DMS79 treated with DMSO at 0.1 percent for 48 hours (cell line): ENCODE data around the gene RAC3.
A peak's percentile ranks its signal among the peaks of the same experiment; 100 is the strongest.

Source experiments
- DNase-seq: peaks from one replicate; lab custom pipeline; 2025; lab: John Stamatoyannopoulos, UW

RAC3 gene

DNA sequence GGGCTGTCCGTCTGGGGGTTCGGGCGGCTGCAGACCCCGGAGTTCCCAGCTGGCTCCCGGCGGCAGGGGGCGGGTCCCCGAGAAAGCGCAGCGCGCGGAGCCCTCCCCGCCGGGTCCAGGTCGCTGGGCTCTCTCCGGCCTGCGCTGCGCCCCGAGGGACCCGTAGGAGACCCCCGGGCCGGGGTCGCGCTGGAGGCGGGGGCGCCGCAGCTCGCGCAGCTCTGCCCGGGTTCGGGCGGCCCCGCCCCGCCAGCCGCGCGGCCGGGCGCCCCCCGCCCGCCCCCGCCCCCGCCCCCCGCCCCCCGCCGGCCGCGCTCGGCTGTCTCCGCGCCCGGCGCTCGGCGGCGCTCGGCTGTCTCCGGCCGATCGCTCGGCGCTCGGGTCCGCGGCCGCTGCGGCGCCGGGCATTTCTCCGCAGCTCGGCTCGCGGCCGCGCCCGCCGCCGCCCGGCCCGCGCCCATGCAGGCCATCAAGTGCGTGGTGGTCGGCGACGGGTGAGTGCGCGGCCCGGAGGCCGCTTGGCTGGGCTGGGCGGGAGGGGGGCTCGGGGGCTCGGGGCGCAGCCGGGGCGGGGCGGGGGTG is at the start of gene RAC3:
Gene RAC3 (plus strand): TSS at position 376 of the 582 bp plus-strand sequence. CDS start 84 bp downstream, at position 460.
- DNase-seq: no peak

DNA sequence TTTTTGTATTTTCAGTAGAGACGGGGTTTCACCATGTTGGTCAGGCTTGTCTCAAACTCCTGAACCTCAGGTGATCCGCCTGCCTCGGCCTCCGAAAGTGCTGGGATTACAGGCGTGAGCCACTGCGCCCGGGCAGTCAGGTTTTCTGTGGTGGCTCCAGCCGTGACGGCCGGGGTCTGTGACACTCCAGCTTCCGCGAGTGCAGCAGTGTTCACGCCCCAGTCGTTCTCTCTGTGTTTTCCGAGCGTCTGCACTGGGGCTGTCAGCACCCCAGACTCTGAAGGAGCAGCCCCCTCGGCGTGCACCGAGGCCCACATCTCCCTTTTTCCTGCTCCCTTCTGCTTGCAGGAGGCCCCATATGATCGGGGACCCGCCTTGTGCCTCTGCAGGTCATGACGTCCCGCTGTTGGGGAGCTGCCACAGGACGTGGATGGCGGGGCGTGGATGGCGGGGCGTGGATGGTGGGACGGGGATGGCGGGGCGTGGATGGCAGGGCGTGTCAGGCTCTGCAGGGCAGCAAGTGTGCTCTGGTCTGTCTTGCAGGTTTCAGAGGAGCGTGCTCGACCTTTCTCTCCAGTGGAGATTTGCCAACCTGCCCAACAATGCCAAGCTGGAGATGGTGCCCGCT is 48.4 kb upstream of the RAC3 start:
- DNase-seq: no peak

DNA sequence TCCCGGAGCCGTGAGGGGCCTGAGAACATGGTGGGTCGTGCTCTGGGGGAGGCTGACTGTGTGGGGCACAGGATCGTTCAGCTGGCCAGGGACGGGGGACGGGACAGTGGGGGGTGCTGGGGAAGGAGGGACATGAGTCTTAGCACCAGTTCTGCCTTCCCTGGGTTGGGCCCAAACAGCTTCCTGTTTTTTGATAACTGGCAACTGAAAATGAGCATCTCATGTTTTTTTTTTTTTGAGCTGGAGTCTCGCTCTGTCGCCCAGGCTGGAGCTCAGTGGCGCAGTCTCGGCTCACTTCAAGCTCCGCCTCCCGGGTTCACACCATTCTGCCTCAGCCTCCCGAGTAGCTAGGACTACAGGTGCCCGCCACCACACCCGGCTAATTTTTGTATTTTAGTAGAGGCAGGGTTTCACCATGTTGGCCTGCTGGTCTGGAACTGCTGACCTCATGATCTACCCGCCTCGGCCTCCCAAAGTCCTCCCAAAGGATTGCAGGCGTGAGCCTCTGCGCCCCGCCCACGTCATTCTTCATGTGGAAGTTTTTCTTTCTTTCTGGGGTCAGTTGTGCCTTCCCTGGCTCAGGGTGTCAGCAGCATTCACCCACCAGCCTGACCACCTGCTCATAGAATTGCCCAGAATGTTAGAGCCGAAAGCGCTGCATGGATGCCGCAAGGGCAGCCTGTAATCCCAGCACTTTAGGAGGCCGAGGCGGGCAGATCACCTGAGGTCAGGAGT is 47.7 kb upstream of the RAC3 start:
- no peak for DNase-seq

DNA sequence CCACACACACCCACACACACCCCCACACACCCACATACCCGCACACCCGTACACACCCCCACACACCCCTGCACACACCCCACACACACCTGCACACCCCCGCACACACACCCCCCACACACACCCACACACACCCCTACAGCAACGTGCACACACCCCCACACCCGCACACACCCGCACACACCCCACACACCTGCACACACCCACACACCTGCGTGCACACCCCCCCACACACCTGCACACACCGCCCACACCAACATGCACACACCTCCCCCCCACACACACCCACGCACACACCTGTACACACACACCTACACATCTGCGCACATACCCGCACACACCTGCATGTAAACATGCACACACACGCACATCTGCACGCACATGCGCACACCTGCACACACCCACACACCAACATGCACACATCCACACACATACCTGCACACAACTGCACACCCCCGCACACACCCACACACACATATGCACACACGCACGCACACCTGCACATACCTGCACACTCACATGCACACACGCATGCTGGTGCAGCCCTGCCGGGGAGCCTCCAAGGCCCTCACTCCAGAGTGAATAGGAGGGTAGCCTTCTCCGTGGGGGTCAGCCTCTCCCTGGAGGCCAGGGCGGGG is 46.6 kb upstream of the RAC3 start:
- no peak for DNase-seq

DNA sequence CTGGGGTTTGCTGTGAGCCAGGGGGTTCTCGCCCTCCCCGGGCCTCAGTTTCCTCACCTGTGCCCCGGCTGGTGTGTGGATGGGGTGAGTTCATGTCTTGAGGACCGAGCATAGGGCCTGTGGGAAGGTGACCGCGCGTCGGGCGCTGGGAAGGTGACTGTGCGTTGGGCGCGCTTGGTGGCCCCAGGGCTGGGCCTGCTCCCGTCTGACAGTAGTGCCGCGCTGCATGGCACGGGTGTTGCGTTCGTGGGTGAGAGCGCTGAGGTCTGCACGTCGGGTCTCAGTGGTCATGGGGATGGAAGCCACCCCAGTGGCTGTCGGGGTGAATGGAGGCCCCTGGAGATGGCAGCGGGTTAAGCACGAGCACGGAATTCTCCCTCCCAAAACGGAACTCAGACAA is 44.9 kb upstream of the RAC3 start:
- DNase-seq: no peak

DNA sequence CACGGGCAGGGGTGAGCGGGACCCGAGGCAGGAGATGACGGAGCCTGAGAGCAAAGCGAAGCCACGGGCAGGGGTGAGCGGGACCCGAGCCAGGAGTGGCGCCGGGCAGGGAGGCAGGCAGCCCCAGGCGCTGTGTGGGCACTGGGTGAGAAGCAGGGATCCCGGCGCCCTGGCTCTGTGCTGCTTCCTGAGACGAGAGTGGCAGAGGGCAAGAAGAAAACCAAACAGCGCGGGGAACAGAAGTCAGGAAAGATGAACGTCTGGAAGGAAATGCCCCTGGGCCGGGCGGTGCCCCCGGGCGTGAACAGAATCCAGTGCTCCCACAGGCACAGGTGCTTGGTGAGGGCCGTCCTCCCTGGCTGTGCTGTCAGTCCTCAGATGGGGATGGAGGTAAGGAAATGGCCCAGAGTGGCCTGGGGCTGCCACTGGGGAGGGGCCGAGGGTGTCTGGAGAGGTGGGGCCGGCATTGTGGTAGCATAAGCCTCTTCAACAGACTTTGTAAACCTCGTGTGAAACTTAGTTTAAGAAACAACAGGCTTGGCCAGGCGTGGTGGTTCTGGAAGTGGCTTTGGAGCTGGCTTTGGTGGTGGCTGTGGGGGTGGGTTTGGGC is 44.2 kb upstream of the RAC3 start:
- no peak for DNase-seq

DNA sequence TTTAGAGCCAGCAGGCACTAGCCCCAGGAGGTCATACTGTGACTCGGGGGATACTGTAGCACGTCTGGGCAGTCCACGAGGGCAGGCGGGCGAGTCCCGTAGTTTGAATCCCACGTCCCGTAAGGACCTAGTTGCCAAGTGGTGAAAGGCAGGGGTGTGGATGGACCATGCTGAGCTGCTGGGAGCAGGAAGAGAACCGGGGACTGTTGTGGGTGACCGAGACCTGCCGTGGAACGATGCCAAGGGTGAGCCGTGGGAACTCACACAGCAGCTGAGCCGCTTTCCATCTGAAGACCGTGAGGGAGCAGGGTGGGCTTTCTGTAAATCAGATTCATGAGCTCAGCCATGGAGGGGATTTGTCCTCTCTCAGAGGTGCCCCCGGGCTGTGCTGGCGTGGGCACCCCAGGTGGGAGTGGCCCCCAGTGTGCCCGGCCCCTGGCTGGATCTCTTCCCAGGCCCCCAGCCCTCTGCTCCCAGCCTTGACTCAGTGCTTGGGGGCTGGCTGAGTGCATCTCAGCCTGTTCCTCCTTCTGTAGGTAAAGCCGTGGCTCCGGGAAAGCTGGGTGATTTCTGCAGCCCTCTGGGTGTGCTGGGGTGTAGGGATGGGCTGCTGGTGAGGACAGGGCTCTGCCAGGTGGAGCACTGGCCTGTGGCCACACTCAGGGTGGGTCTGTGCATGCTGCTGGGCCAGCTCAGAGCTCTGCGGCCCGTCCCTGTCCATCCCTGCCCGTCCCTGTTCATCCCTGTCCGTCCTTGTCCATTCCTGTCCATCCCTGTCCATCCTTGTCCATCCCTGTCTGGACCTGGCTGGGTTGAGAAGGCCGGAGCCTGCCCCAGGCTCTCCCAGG is 40.4 kb upstream of the RAC3 start:
- no peak for DNase-seq

DNA sequence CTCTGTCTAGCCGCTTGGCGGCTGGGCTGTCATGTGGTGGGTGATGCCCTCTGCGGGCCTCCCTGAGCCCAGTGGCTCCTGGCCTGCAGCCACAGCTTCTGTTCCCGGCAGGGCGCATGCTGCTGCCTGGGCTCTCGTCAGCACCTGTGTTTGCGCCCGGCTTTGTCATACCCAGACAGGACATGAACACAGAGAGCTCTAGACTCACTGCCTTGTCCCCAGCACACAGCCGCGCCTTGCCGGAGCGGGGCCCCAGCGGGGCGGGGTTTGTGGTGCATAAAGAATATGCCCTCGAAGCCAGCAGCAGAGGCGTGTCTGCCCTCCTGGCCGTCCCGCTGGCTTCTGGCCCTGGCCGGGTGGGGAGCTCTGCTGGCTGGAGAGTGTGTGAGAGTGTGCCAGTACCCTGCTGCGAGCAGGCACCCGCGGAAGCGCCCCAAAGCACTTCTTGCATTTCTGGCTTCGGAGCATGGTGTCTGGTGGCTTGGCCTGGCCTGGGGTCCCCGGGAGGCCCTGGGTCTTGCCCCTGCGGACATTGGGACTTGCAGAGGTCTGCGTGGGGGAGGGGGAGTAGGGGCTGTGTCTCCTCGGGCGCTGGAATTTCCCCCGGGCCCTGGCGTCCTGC is 39.7 kb upstream of the RAC3 start:
- DNase-seq: peak; percentile 59

DNA sequence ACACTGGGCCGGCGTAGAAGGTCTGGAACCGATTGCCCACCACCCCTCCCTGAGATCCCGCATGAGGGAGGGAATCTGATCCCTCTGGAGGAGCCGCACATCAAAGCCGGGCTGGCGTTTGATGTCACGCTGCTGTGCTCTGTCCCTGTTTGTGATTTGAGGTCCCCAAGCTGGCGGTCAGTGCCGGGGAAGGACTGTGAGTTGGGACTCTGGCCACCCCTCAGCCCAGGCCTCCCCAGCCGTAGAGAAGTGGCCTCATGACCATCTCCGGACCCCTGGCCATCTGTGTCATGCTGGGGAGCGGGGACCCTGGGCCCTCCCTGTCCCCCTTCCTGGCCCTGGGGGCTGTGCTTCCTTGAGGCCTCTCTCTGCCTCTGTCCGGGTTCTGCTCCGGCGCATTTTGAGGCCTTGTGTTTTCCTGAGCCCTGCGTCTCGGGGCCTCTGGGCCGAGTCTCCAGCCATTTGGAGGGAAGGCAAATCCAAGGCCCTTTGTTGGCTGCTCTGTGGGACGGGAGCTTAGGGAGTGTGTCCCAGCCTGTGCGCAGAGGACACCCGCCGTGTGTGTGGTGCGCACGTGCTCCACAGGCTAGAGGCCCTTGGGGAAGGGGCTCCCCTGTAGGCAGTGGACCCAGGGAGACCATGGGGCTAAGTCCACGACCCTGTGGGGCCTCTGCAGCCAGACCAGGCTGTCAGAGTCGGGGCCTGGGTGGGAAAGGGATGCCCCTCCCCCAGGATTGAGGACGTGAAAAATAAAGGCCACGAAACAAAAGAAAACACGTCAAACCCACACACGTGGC is 39.0 kb upstream of the RAC3 start:
- no peak for DNase-seq

DNA sequence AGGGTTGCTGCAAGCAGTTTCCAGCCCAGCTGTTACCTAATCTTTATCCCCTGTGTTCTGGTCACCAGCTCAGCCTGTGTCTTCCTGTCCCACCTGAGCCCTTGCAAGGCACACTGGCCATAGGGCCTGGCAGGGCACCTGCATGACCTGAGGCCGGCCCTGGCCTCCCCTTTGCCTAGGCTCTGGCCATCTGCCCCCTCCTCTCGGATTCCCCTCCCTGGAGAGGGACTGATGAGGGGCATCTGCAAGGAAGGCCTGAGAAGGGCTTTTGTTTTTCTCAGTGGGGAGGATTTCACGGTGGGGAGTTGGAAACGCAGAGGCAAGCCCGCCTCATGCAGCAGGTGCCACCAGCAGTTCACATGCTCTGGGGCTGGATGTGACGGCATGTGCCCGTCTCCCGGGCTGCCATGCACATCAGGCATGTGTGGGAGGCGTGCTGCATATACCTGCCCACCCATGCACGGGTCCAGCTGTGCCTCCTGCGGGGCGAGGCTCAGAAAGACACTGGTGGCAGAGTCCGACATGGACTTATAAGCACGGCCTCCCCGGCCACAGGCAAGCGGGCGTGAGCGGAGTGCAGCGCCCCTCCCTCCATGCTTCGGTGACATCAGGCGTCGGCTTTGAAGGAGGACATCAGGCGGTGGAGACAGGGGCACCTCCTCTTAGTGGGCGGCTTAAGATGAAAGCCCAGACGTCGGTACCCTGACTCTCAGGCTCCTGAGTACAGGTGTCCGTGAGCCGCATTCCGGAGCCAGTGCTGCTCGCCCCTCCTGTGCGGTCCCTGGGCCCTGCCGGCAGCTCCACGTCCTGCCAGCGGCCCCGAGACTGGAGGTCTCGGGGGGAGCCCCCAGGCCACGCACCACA is 37.5 kb upstream of the RAC3 start:
- DNase-seq: no peak

DNA sequence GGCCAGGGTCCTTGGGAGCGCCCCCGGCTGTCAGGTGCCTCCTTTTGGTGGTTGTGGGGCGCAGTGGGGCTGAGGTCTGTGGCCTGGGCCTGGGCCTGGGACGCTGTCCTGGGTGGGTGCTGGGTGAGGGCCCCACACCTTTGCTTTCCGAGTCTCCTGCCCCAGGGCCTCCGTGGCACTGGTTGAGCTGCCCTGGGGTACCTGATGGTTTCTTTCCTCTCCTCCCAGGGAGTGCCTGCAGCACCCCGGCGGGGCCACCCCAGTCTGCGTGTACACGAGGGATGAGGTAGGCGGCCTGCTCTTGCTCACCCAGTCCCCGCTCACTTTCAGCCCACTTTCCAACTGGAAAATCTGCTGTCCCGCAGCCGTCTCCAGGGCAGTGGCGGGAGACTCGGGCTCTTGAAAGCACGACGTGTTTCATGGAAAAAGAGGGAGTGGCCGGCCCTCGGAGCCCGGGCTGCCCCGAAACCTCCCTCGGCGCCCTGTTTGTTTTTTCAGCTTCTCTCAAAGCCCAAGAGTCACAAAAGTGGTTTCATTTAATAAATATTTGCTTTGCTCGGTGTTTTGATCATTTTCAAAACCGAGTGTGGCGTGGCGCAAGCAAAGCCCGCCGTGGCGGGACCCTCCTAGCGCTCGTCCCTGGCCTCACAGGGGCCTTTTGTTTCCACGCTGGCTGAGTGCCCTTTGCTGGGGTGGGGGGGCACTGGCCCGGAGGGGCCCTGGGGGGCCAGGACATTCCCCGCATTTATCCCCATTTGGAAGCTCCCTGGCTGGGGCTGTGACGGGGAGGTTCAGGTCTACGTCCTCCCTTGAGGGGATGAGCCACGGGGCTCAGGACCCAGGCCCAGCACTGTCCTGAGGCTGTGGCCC is 36.6 kb upstream of the RAC3 start:
- DNase-seq: no peak

DNA sequence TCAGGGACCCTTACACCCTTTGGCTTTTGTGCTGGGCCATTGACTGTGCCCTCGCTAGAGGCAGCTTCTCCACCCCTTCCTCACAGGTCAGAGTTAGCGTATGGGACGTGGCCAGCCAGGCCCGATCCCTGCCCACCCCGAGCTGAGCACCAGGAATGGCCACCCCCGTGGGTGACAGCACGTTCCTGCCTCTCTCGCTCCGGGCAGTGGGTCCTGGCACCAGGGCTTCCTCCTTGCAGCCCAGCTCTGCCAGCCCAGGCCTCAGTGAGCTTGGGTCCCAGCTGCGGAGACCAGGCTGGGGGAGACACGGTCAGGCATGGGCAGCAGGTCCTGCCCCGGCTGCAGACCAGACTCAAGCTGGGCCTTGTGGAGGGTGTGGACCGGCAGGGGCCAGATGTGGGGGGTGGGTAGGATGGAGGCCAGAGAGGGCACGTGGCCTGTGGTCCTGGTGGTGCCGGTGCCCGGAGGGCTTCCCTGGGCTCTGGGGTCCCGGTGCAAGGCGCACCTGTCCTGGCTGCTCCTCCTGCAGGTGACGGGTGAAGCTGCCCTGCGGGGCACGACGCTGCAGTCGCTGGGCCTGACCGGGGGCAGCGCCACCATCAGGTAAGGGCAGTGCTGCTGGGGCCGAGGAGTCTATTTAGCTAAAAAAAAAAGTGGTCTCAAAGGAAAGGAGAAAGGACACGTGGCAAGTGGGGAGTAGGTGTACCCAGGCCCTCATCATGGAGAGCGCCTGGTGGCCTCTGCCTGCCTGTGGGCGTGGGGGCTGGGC is 35.8 kb upstream of the RAC3 start:
- no peak for DNase-seq

DNA sequence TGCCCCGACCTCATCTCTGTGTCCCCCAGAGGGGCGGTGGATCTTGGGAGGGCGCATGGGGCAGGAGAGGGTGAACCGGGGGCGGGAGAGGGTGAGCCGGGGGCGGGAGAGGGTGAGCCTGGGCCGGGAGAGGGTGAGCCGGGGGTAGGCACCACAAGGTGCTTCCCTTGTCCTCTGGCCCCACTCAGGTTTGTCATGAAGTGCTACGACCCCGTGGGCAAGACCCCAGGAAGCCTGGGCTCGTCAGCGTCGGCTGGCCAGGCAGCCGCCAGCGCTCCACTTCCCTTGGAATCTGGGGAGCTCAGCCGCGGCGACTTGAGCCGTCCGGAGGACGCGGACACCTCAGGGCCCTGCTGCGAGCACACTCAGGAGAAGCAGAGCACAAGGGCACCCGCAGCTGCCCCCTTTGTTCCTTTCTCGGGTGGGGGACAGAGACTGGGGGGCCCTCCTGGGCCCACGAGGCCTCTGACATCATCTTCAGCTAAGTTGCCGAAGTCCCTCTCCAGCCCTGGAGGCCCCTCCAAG is 35.2 kb upstream of the RAC3 start:
- DNase-seq: no peak

DNA sequence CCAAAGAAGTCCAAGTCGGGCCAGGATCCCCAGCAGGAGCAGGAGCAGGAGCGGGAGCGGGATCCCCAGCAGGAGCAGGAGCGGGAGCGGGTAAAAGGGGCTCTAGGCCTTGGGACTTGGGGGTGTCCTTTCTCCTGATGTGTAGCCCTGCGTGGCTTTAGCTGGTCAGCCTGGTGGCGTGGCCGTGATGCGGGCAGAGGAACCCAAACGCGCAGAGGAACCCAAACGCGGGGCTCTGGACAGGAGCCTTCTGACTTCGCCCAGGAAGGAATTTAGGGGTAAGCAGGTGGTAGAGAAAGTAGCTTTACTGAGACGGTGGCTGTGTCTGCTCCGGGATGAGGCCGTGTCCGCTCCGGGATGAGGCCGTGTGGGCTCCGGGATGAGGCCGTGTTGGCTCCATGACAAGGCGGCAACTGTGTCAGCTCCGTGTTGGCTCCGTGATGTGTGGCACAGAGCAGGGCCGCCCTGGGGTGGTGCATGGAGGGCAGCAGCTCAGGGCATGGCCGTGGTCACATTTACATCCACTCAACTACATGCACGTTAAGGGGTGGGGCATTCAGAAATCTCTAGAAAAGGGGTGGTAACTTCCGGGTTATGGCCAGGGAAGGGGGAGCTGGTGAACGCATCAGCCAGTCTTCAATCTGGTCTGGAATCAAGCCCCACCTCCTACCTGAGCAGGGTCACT is 34.6 kb upstream of the RAC3 start:
- DNase-seq: no peak

DNA sequence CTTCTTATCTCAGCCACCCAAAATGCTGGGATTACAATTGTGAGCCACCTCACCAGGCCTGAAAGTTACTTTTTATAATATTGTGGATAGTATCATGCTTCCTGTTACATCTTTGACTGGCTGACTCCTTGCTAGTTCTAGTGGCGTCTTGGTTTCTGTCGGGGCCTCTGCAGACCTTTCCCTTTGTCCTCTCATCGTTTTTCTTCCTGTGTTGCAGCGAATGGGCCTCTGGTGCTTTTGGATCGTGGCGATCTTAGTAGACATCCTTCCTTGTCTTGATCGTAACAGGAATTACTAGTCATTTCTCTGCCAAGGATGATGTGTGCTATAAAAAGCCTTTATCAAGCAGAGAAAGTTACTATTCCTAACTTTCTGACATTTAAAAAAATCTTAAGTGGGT is 33.3 kb upstream of the RAC3 start:
- DNase-seq: no peak

DNA sequence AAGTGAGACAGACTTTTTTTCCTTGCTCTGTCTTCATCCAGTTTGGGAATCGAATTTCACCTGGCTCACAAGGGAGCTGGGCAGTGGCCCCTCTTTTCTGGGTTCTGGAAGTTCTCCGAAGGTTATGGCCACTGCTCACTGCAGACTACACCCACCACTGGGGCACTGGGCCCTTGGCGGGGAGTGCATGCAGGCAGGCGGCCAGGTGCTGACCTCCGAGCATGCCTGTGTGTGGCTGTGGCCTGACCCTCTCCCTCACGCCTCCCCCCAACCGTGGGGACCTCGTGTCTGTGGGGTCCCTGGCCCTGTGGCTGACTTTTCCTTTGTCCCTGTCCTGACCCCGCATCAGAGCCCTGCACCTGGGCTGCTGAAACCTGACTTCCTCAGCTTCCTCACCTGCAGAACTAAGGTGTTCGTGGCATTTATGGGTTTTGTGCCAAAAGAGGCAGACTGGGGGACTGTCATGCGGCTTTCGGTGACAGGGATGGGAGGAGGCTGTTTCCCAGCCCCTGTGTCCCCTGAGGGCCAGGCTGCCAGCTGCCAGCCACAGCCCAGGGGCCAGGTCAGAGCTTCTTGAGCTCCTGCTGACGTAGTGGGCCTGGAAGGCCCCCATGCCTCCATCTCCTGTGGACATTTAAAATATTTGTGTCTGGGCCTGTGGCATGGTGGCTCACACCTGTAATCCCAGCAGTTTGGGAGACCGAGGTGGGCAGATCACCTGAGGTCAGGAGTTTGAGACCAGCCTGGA is 32.6 kb upstream of the RAC3 start:
- DNase-seq: no peak
